Natural killer cell treated with Interleukin-12 subunit alpha and Interleukin-12 subunit beta and Interleukin-15 and Interleukin-18, amount 100 ng/mL, for 72 hours (primary cell): ENCODE results near the gene CRABP2. TPM values are rescaled to one million over a fixed set of nuclear protein-coding genes. Genes with fewer than 3 reads are reported as not detected.

ENCODE experiments used
- ATAC-seq, 2 donors: fragments of 150-1000 bp; cut with Tn5 transposase in 1 of 2; sonication (Bioruptor Pico), chemical (Tn5 transposase) in 1 of 2; 2 replicates each; pipeline ENCODE4 v1.10.0; 2021
- DNase-seq: peaks from one replicate; pipeline ENCODE4 v3.0.0; 2022; ENCODE audit warnings: low spot score
- H3K27ac Mint-ChIP-seq, 2 donors: 1 replicate in 1 of 2; 2 replicates in 1 of 2; pipeline ENCODE4 v1.8.0; 2022; ENCODE audit warnings: mixed read lengths in 2 of 2, mild to moderate bottlenecking in 1 of 2, moderate library complexity in 1 of 2
- H3K27me3 Mint-ChIP-seq, 2 donors: 1 replicate in 1 of 2; 2 replicates in 1 of 2; pipeline ENCODE4 v1.8.0; 2022; ENCODE audit warnings: mixed read lengths in 2 of 2
- H3K36me3 Mint-ChIP-seq: one replicate; pipeline ENCODE4 v1.8.0; 2022; ENCODE audit warnings: mixed read lengths
- H3K4me1 Mint-ChIP-seq, 2 donors: 1 replicate in 1 of 2; 2 replicates in 1 of 2; pipeline ENCODE4 v1.8.0; 2022; ENCODE audit warnings: low read depth in 2 of 2, mixed read lengths in 2 of 2, mild to moderate bottlenecking in 1 of 2
- H3K4me3 Mint-ChIP-seq: one replicate; pipeline ENCODE4 v1.8.0; 2022; ENCODE audit warnings: mixed read lengths
- H3K9me3 Mint-ChIP-seq: 2 replicates; pipeline ENCODE4 v1.8.0; 2022; ENCODE audit warnings: mixed read lengths
- total RNA-seq, 2 donors: library from RNA; stranded (reverse); gene quantifications; one replicate each; pipeline ENCODE4 v1.2.3, GENCODE V29; 2022

CRABP2 gene
- total RNA-seq, 2 donors from 2014 or later, result 2.4 to 4.6 TPM

DNA sequence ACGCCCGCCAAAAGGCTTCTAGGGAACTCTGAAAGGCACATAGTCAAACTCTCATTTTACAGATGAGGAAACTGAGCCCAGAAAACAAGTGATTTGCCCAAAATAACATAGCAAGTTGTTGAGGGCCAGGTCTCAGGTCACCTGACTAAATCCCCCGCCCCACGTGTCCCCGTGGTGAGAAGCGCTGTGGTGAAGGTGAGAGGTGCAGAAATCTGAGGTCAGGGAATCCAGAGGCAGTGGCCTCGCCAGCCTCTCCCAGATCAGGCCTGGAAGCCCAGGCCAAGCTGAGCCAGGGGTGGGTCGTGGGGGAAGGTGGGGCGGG is 41.0 kb upstream of the CRABP2 start:
- peaks cover 12% of the 10 kb centered on the region for H3K36me3 Mint-ChIP-seq
- peaks cover 63 to 68% of the 10 kb centered on the region in 2 donors for H3K4me1 Mint-ChIP-seq

DNA sequence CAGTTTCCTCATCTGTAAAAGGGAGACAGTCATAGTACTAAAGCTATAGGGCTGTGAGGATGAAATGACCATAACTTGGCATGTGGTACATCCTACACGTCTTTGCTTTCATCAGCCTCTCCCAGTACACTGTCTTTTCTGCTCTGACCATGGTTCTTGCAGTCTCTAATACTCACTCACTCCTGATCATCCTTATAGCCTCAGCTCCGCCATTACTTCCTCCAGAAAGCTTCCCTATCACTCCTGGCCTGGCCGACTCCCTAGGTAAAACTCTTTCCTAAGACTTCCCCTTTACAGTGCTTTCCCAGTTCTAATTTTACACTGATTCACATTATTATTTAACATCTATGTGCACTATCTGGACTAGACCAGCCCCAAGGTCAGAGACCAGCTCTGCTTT is 40.5 kb upstream of the CRABP2 start:
- H3K4me3 Mint-ChIP-seq, result peak overlapping the region; percentile 97
- H3K4me1 Mint-ChIP-seq, result peaks cover 68 to 72% of the 10 kb centered on the region in 2 donors
- no peaks in the 10 kb centered on the region for H3K9me3 Mint-ChIP-seq
- ATAC-seq (no peak), DNase-seq (no peak)
- peak overlapping the region; percentile 97 to 100 for H3K27ac Mint-ChIP-seq
- H3K27me3 Mint-ChIP-seq, result no peaks in the 10 kb centered on the region
- H3K36me3 Mint-ChIP-seq, result peaks cover 12% of the 10 kb centered on the region

More for the DNA sequence above, 41.0 kb upstream of the CRABP2 start:
- DNase-seq (no peak), ATAC-seq (no peak)
- Mint-ChIP-seq H3K9me3 (no peaks in the 10 kb centered on the region), H3K27ac (peak overlapping the region; percentile 97 to 100), H3K27me3 (no peaks in the 10 kb centered on the region), H3K4me3 (peak overlapping the region; percentile 97)

DNA sequence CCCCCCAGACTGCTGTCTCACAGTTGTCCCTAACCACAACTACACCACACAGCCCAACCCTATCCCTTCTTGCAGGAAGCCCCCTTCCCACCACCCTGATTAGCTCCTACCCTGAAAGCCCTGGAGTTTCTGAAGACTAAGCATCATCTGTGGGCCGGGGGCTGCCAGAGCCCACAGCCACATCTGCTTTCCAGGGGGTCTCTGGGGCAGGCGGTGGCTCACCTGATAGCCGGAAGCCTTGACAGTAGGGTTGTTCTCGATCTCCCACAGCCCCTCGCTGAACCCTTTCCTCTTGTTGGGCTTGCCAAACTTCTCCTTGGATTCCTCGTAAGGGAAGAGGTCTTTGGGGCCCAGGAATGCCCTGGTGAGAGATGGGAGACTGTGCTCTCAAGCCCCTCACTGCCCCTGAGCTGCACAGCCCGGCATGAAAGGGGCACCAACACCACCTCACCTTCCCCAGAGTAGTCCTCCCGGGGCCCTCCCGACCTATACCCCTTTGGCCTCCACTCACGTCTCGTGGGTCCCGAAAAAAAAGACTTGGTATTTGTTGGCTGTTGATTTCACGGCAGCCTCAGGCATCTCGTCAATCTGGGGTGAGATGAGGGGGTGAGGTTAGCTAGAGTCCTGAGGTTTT is 39.5 kb upstream of the CRABP2 start:
- peak overlapping the region; percentile 97 to 100 for H3K27ac Mint-ChIP-seq
- peaks cover 12% of the 10 kb centered on the region for H3K36me3 Mint-ChIP-seq
- no peak for DNase-seq
- H3K4me3 Mint-ChIP-seq, result no peak overlapping the region
- peaks cover 68 to 70% of the 10 kb centered on the region in 2 donors for H3K4me1 Mint-ChIP-seq
- ATAC-seq, result no peak
- no peaks in the 10 kb centered on the region for H3K9me3 Mint-ChIP-seq
- no peaks in the 10 kb centered on the region for H3K27me3 Mint-ChIP-seq

DNA sequence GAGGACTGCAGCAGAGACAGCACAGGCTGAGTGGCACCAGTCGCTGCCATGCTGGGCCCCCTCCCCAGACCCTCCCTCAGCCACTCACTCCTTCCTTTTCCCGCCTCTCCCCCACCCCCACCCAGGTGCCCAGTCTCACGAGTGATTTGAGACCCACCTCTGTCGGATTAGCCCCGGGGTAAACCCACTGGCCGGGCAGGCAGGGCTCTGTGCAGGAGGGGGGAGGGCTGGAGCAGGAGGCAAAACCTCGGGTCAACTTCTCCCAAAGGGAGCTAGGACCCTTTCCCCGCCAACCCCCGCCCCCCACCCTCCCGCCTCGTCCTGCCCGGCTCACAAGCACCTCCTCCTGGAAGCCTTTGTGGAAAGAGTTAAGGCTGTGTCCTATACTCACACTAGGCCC is 39.0 kb upstream of the CRABP2 start:
- Mint-ChIP-seq H3K27me3 (no peaks in the 10 kb centered on the region), H3K9me3 (no peaks in the 10 kb centered on the region), H3K27ac (peak overlapping the region; percentile 97 to 100), H3K36me3 (peaks cover 12% of the 10 kb centered on the region), H3K4me3 (no peak overlapping the region), H3K4me1 (peaks cover 62 to 65% of the 10 kb centered on the region in 2 donors)
- DNase-seq (no peak), ATAC-seq (no peak)

DNA sequence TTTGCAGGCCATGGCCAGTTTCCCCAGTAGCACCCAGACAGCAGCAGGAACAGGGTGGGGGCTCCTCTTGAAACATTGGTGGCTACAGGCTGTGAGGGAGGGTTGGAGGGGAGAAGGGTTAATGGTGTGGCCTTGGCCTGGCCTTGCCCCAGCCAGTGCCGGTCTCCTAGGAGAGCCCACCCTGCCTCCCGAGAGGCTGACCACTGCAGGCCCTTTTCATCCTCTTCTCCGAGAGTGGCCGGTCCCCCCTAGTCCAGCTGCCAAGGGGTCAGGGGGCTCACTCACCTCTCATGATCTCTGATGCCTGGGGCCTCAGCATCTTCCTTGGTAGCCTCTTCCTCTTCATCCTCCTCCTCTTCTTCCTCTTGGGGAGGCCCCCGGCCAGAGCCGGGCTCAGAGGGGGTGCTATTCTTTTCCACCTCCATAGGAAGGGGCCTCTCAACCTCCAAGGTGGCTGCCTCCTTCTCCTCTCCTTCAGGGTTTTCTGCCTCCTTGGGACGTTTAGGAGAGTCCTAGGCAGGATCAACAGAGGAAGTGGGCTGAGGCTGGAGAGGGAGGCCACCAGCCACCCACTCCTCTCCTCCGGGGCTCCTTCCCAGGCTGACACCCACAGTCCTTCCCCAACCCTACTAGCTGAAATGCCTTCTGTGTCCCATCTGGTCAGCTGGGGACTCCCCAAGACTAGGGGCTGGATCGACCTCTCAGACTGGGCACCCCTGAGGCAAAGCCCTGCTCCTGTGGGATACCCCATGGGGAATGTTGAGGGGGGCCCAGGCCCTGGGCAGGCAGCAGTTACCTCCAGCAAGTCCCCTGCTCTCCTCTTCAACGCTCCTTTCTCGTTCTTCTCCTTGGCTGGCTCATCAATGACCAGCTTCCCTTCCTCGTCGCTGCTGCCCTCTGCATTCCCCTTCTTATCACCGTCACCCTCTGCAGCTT is 38.3 kb upstream of the CRABP2 start:
- Mint-ChIP-seq H3K9me3 (no peaks in the 10 kb centered on the region), H3K4me3 (no peak overlapping the region), H3K4me1 (peaks cover 55 to 61% of the 10 kb centered on the region in 2 donors), H3K36me3 (peaks cover 16% of the 10 kb centered on the region), H3K27me3 (no peaks in the 10 kb centered on the region), H3K27ac (peak overlapping the region; percentile 97 to 100)
- ATAC-seq (no peak), DNase-seq (no peak)

DNA sequence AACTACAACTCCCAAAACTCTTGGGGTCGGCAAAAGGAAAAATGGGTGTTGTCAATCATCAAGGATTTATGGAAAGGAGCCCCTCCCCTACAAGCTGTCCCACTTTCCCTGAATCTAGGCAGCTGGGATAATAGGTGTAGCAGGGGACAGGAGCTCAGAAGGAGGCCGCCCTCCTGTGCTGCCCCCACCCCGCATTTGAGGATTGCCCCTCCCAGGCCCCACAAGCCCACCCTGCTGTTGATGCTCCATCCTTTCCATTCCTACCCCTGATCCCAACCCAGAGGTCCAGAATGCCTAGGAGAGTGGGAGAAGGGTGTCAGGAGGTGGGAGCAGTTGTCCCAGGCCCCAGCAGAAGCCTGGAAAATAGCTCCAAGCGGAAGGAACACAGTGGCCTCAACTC is 37.4 kb upstream of the CRABP2 start:
- no peak overlapping the region for H3K4me3 Mint-ChIP-seq
- no peaks in the 10 kb centered on the region for H3K9me3 Mint-ChIP-seq
- no peaks in the 10 kb centered on the region for H3K27me3 Mint-ChIP-seq
- DNase-seq (no peak), ATAC-seq (no peak)
- peaks cover 14% of the 10 kb centered on the region for H3K36me3 Mint-ChIP-seq
- H3K27ac Mint-ChIP-seq, result peak overlapping the region; percentile 97 to 100
- peaks cover 47 to 52% of the 10 kb centered on the region in 2 donors for H3K4me1 Mint-ChIP-seq

DNA sequence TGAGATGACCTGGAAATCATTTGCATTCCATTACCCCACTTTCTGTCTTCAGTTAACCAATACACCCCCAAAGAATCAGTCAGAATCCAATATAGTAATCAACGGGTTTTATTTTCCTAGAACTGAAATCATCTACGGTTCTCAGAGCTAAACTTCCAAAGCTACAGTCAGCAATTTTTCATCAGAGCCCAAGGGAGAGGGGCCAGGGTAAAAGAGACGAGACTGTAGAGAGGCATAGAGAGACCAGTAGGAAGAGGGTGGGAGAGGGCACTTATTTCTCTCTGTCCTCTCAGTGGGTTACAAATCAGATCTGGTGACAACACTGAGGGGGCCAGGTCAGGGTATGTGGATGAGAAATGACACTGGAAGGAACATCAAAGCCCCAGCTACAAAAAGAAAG is 36.6 kb upstream of the CRABP2 start:
- peaks cover 14% of the 10 kb centered on the region for H3K36me3 Mint-ChIP-seq
- H3K4me1 Mint-ChIP-seq, result peaks cover 41 to 50% of the 10 kb centered on the region in 2 donors
- H3K4me3 Mint-ChIP-seq, result peak overlapping the region; percentile 97
- H3K9me3 Mint-ChIP-seq, result no peaks in the 10 kb centered on the region
- no peaks in the 10 kb centered on the region for H3K27me3 Mint-ChIP-seq
- no peak for ATAC-seq
- DNase-seq, result no peak
- H3K27ac Mint-ChIP-seq, result peak overlapping the region; percentile 97 to 100

DNA sequence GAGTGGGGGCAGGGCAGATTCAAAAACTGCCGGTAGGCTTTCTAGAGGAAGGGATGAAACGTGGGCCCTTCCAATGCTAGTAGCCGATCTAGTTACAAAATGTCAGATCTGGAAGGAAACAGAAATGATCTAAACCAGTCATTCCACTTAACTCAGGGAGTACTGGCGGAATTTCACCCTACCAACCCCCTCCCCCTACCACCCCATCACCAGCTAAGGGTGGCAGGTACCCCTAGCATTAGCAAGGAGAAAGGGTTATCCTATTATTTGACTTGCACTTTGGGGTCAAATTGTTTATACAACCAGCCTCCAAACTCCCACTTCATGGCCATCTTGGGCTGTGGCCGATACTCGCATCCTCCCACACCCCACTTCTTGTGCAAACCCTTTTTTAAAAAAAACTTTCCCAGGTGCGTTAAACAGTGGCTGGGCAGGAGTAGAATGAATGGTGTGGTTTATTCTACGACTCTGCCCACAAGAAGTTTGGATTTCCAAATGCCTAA is 36.1 kb upstream of the CRABP2 start:
- Mint-ChIP-seq H3K4me1 (peaks cover 37 to 46% of the 10 kb centered on the region in 2 donors), H3K36me3 (peaks cover 14% of the 10 kb centered on the region), H3K27me3 (no peaks in the 10 kb centered on the region), H3K9me3 (no peaks in the 10 kb centered on the region), H3K27ac (peak overlapping the region; percentile 97 to 100), H3K4me3 (peak overlapping the region; percentile 97)
- no peak for ATAC-seq
- DNase-seq, result no peak

DNA sequence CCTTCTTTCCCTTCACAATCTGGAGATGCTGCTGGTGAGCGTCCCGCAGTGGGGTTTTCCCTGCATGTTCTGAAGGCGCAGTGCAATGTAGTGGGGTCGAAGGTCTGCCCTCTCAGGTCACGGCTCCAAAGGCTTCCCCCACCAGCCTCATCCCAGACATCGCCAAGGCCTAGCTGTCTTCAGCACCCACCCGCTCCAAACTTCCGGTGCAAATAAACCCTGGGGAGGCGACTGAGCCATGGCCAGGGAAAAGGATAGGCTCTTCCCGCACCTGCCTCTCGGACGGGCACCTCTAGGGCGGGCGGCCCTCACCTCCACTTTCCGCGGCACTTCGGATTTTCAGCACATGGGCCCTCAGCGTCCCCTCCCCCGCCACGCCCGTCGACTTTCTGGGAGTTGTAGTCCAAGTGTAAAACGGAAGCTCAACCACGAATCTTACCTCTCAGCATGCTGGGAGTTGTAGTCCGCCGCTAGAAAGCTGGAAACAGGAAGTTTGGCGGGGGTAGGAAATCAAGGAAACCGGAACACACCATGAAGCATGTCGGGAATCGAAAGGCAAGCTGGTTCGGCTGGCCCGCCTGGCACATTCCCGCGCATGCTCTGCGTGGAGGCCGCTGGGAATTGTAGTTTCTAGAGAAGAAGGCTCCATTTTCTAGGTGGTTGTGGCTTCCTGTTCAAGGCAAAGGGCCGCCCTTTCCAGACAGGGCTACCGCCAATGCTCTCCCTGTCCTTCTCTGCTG is 35.5 kb upstream of the CRABP2 start, which contains the start of gene MRPL24:
Gene MRPL24 (minus strand): TSS at position 348 of the 740 bp plus-strand sequence. CDS start 2,384 bp downstream, outside the sequence.
- Mint-ChIP-seq H3K4me1 (peaks cover 31 to 40% of the 10 kb centered on the region in 2 donors), H3K27ac (peak within 1 kb of the TSS; percentile 97 to 100), H3K27me3 (no peaks in the 10 kb centered on the region), H3K36me3 (peaks cover 14% of the 10 kb centered on the region), H3K9me3 (no peaks in the 10 kb centered on the region), H3K4me3 (peak within 1 kb of the TSS; percentile 97)
- DNase-seq (peak; percentile 99), ATAC-seq (peak; percentile 92 to 95)

DNA sequence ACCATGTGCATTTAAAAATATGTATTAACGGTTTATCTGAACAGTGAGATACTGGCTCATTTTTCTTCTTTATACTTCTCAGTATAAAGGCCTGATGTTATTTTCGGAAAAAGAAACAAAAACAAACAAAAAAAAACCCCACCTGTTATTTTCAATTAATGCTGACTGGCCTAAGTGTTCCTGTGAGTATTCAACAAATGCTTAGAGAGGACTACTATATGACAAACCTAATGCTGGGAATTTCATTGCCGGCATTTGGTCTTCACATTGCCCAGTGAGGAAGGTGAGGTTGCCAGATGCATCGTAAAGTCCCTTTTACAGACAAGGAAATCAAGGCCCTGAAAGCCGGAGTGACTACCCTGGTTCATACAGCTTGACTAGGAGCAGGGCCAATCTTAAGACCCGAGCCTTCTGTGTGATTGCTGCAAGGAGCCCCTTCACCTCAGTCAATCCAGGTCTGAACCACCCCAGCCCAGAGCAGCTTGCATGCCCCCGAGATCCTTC is 34.9 kb upstream of the CRABP2 start:
- peak in 1 of 2 donors; percentile 0 for ATAC-seq
- Mint-ChIP-seq H3K9me3 (no peaks in the 10 kb centered on the region), H3K4me3 (peak overlapping the region; percentile 97), H3K27ac (peak overlapping the region; percentile 97 to 100), H3K4me1 (peaks cover 25 to 33% of the 10 kb centered on the region in 2 donors), H3K27me3 (no peaks in the 10 kb centered on the region), H3K36me3 (peaks cover 14% of the 10 kb centered on the region)
- no peak for DNase-seq

DNA sequence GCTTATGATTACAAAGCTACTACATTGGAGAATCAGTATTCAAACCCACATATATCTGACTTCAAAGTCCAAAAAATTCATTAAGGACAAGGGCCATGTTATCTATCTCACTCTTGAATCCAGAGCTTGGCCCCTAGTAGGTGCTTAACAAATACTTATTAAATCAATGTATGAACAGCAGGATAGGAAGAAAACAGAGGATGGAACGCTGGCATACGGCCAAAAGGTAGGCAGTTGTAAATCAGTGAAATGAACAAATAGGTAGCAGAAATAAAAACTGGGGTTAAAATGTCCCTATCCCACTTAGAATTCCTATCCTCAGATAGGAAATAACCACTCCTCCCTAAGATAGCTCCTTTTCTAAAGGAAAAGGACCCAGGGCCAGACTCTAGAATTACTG is 33.5 kb upstream of the CRABP2 start:
- H3K36me3 Mint-ChIP-seq, result peaks cover 14% of the 10 kb centered on the region
- peaks cover 22 to 29% of the 10 kb centered on the region in 2 donors for H3K4me1 Mint-ChIP-seq
- ATAC-seq, result no peak
- H3K9me3 Mint-ChIP-seq, result no peaks in the 10 kb centered on the region
- peak overlapping the region; percentile 67 for H3K4me3 Mint-ChIP-seq
- H3K27ac Mint-ChIP-seq, result peak overlapping the region; percentile 31 to 40
- no peaks in the 10 kb centered on the region for H3K27me3 Mint-ChIP-seq
- DNase-seq, result no peak

DNA sequence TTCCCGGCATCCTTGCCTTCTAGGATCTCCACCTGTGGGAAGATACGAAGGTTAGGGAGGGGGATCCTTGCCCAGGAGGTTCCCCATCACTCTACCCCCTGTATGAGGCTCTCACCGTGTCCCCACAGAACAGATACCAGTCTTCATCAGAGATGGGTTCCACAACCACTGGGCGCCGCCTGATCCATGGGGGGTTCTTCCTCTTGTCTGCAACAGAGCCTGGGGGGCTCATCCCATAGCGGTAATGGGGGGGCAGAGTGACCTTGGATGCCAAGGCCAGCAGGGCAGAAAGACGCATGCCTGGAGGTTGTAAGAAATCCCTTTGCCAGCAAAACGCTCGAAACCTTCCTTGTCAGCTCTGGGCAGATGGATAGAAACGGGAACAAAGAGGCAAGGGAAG is 33.0 kb upstream of the CRABP2 start:
- ATAC-seq (no peak), DNase-seq (no peak)
- Mint-ChIP-seq H3K9me3 (no peaks in the 10 kb centered on the region), H3K27me3 (no peaks in the 10 kb centered on the region), H3K27ac (peak overlapping the region; percentile 31 to 40), H3K4me3 (peak overlapping the region; percentile 67), H3K36me3 (peaks cover 14% of the 10 kb centered on the region), H3K4me1 (peaks cover 22 to 26% of the 10 kb centered on the region in 2 donors)

DNA sequence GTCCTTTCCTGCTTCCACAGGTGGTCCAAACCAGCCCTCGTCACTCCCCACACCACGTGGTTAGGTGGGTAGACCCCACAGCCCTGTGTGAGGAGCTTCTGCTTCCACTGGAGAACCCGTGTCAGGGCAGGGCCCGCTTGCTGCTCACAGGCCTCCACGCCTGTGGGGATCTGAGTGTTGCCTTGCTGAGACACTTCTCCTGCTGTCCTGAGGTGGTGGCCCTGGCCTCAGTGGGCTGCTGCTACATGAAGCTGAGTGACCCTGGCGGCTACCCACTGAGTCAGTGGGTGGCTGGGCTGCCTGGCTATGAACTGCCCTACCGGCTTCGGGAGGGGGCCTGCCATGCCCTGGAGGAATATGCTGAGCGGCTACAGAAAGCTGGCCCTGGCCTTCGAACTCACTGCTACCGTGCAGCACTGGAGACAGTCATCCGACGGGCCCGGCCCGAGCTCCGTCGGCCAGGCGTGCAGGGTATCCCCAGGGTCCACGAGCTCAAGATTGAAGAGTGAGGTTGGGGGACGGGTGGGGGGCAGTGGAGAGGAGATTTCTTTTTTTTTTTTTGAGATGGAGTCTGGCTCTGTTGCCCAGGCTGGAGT is 28.7 kb upstream of the CRABP2 start:
- Mint-ChIP-seq H3K36me3 (peaks cover 6% of the 10 kb centered on the region), H3K4me3 (no peak overlapping the region), H3K27me3 (no peaks in the 10 kb centered on the region), H3K27ac (no peak overlapping the region), H3K9me3 (no peaks in the 10 kb centered on the region), H3K4me1 (peaks cover 12 to 15% of the 10 kb centered on the region in 2 donors)
- no peak for ATAC-seq
- no peak for DNase-seq
